ENCODE data around the gene HCRT.

DNA sequence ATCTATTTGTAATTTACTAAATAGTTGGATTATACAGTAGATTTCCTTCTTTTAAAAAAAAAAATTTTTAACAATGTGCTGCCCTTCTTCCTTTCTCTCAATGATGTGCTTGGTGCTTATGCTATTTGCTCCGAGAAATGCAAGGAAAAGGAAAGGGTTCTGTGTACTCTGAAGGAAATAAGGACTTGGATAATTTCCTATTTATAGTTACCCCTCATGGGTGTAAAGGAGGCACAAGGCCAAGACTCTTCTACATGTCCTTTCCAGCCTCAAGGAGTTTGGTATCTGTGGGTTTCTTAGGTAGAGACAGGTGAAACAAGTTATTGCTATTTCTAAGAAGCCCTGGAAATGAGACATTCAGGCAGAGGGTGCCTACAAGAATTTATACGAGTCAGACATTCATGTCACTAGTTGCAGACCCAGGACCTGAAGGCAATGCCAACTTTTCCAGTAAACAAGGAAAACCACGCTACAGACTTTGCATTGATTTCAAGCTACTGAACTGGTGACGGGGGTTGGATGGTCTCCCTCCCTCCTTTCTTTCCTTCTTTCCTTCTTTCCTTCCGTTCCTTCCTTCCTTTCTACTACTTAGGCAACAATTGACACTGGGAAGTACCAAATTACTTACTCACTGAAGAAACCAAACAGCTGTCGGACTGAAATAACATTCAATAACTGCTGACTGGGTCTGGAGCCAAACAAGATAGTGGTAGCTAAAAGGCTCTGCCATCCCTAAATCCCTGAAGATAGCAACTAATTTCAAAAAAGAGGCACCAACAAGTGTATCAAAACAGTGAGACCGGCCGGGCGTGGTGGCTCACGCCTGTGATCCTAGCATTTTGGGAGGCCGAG lies 42.8 kb upstream of the HCRT start:
- TF ChIP-seq POLR2A (IDR thresholded peaks at IDR 0.05) = no peak
- TF ChIP-seq CTCF (IDR thresholded peaks at IDR 0.05) = no peak
